Left ventricle myocardium inferior (tissue), 1 donor: ENCODE results near the gene CCNA2. TPM values are rescaled to one million over a fixed set of nuclear protein-coding genes. Genes with fewer than 3 reads are reported as not detected.

ENCODE experiments used
- DNase-seq: peaks from one replicate; pipeline ENCODE4 v3.0.0-alpha.2; 2020
- H3K27ac ChIP-seq: fragments of 200-600 bp; replicated peaks from 2 replicates; pipeline ENCODE4 v1.8.0; 2021
- H3K27me3 ChIP-seq: fragments of 200-600 bp; 2 replicates; pipeline ENCODE4 v1.8.0; 2021; ENCODE audit warnings: low read depth
- H3K36me3 ChIP-seq: fragments of 200-600 bp; 2 replicates; pipeline ENCODE4 v1.8.0; 2021
- H3K4me1 ChIP-seq: fragments of 200-600 bp; 2 replicates; pipeline ENCODE4 v1.8.0; 2021
- H3K4me3 ChIP-seq: fragments of 200-600 bp; 2 replicates; pipeline ENCODE4 v1.8.0; 2021; ENCODE audit warnings: mild to moderate bottlenecking, moderate library complexity
- H3K9me3 ChIP-seq: fragments of 200-600 bp; replicated peaks from 2 replicates; pipeline ENCODE4 v1.8.0; 2021
- intact Hi-C: fragments of 100-400 bp; cut with micrococcal nuclease; formaldehyde crosslinking; loops from one replicate; pipeline ENCODE4 v1.11.0; 2022
- total RNA-seq: library from RNA; stranded (reverse); fragmentation: NEBNext Ultra II Directional; extraction: Animal tissue kit (Norgen Biotek cat#: 25700); gene quantifications from one replicate; pipeline ENCODE4 v1.2.1, GENCODE V29; 2021
- TF ChIP-seq, protein P1 (sequence below): fragments of 200-600 bp; IDR thresholded peaks from 2 replicates; pipeline ENCODE4 v1.8.0; 2021; ENCODE audit warnings: antibody characterized with exemption, mild to moderate bottlenecking, borderline replicate concordance
- donor health status: DM: no; HTN: yes; CAD: no; lungs with severe emphysema.

Gene CCNA2
- total RNA-seq, 1 donor from 2014 or later: 0.52 TPM

GRCh38 chr4:121789960-121790829 lies 33.5 kb downstream of the CCNA2 start:
- intact Hi-C loops: no loop called here
- H3K27ac ChIP-seq: no peak overlapping the region
- H3K4me3 ChIP-seq: no peak overlapping the region
- H3K9me3 ChIP-seq: no peaks in the 10 kb centered on the region
- H3K4me1 ChIP-seq: peaks cover 9% of the 10 kb centered on the region
- no peaks in the 10 kb centered on the region for H3K36me3 ChIP-seq
- TF ChIP-seq, protein P1, sequence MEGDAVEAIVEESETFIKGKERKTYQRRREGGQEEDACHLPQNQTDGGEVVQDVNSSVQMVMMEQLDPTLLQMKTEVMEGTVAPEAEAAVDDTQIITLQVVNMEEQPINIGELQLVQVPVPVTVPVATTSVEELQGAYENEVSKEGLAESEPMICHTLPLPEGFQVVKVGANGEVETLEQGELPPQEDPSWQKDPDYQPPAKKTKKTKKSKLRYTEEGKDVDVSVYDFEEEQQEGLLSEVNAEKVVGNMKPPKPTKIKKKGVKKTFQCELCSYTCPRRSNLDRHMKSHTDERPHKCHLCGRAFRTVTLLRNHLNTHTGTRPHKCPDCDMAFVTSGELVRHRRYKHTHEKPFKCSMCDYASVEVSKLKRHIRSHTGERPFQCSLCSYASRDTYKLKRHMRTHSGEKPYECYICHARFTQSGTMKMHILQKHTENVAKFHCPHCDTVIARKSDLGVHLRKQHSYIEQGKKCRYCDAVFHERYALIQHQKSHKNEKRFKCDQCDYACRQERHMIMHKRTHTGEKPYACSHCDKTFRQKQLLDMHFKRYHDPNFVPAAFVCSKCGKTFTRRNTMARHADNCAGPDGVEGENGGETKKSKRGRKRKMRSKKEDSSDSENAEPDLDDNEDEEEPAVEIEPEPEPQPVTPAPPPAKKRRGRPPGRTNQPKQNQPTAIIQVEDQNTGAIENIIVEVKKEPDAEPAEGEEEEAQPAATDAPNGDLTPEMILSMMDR: no peak
- H3K27me3 ChIP-seq: peaks cover 34% of the 10 kb centered on the region
- no peak for DNase-seq

DNA sequence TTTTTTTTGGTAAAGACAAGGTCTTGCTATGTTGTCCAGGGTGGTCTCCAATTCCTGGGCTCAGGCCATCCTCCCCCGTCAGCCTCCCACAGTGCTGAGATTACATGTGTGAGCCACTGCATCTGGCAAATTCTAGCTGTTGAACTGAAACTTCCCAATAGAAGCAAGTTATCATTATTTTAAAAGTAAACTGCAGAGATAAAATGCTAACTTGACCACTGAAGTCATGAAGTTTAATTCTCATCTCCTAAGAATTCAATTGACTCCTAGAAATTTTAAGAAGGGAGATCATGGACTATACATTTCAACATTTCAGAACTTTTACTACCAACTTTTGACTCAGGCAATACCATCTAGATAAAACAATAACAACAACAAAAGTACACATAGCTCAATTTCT lies 34.2 kb downstream of the CCNA2 start:
- intact Hi-C loops: no loop called here
- TF ChIP-seq, protein P1: no peak

GRCh38 chr4:121788896-121789295 lies 34.8 kb downstream of the CCNA2 start:
- Histone ChIP-seq H3K4me3 (no peak overlapping the region), H3K36me3 (no peaks in the 10 kb centered on the region), H3K27ac (no peak overlapping the region), H3K27me3 (peaks cover 27% of the 10 kb centered on the region), H3K4me1 (peaks cover 9% of the 10 kb centered on the region), H3K9me3 (peaks cover 8% of the 10 kb centered on the region)
- no peak for DNase-seq
- intact Hi-C loops: no loop called here
- TF ChIP-seq, protein P1: no peak

More for the DNA sequence above, 34.2 kb downstream of the CCNA2 start:
- Histone ChIP-seq H3K36me3 (no peaks in the 10 kb centered on the region), H3K4me3 (no peak overlapping the region), H3K27ac (no peak overlapping the region), H3K4me1 (peaks cover 9% of the 10 kb centered on the region), H3K27me3 (peaks cover 29% of the 10 kb centered on the region), H3K9me3 (peaks cover 3% of the 10 kb centered on the region)
- DNase-seq: no peak

DNA sequence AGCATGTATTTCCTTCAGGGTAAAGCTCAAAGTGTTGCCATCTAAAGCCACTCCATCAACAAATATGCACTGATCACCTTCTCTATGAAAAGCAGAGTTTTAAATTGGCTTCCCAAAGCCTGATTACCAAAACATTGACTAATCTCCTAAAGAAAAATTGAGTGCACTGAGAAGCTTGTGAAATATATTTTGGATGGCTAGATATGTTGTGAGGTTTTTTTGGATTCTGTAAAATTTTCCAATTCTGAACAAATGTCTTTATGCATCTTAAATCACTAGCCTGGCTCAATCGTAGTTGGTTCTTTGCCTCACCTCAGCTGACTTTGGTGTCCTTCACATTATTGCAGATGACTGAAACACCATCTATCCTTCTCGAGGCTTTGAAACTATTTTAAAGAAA lies 37.5 kb downstream of the CCNA2 start:
- Histone ChIP-seq H3K4me3 (no peak overlapping the region), H3K4me1 (peaks cover 9% of the 10 kb centered on the region), H3K27me3 (peaks cover 21% of the 10 kb centered on the region), H3K36me3 (no peaks in the 10 kb centered on the region), H3K9me3 (peaks cover 10% of the 10 kb centered on the region), H3K27ac (no peak overlapping the region)
- no peak for DNase-seq
- TF ChIP-seq, protein P1: no peak
- intact Hi-C loops: no loop called here

- TF ChIP-seq, protein P1: no peak
- no peak for DNase-seq
- H3K4me3 ChIP-seq: no peak overlapping the region
- intact Hi-C loops: no loop called here
- H3K27me3 ChIP-seq: peaks cover 25% of the 10 kb centered on the region
- H3K36me3 ChIP-seq: no peaks in the 10 kb centered on the region
- H3K27ac ChIP-seq: peak overlapping the region; percentile 35
- H3K4me1 ChIP-seq: peaks cover 9% of the 10 kb centered on the region
- peaks cover 10% of the 10 kb centered on the region for H3K9me3 ChIP-seq
These were observed 38.2 kb downstream of the CCNA2 start for GRCh38 chr4:121785479-121785878.
